Pulmonary artery endothelial cell (primary cell): Measurements from ENCODE around the gene IMPG2. TPM values are rescaled to one million over a fixed set of nuclear protein-coding genes. Genes with fewer than 3 reads are reported as not detected.

ENCODE experiments used
- DNase-seq: peaks from one replicate; pipeline ENCODE4 v3.0.0-alpha.2; 2011; ENCODE audit warnings: low read depth, low spot score
- total RNA-seq: library from RNA; depleted of rRNA; stranded (reverse); fragments of >200 nt; gene quantifications from 2 replicates; pipeline ENCODE4 v1.2.3, GENCODE V29; 2014

Gene IMPG2
- total RNA-seq, 1 donor from 2014 or later, result 0.33 TPM

DNA sequence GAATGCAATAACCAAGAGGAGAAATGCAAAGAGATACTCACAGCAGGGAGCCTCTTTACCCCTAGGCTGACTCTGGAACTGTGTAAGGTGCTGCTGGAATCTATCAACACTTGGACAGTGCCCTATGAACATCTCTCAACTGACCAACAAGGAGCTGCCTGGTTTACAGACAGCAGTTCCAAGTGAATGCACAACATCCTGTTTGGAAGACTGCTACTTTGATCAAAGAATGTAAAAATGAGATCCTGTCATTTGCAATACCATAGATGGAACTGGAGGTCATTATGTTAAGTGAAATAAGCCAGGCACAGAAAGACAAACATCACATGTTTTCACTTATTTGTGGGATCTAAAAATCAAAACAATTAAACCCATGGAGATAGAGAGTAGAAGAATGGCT is 136.3 kb downstream of the IMPG2 start:
- DNase-seq, result no peak

DNA sequence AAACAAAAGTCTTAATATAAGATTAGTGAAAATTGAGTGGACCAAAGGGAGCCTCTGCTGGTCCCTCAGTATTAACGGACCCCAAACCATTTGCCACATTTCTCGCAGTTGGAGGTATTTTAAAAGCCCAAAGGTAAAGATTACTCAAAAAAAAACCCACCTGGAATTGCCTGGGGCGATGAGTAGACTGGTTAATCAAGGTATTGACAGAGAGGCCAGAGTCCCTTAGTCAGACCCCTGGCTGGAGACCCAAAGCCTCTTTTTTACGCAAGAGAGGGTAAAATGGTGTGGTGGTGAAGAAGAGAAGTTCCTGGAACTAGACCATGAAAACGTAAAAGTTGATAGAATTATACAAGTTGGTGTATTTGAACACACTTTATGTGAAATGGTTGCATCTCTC is 137.2 kb downstream of the IMPG2 start:
- DNase-seq, result no peak

- DNase-seq, result no peak
Measured at GRCh38 chr3:101182734-101183133, 137.6 kb downstream of the IMPG2 start.

DNA sequence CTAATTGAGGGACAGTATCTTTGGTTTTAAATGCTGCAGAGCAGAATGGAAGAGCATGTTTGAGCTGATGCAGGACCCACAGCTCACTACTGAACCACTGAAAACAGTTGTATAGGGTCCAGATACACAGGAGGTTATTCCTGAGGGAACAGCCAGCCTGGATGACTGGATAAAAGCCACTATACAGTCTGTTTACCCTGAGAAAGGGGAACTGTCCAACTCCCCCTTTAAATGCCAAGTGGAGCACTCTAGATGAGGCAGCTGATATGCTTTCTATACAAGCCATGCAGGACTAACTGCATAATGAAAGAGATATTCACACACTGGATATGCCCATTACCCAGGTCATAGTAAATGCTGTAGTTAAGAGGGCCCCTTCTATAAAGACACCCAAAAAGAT is 138.6 kb downstream of the IMPG2 start:
- no peak for DNase-seq

- DNase-seq, result no peak
Measured at GRCh38 chr3:101179637-101180036, 140.7 kb downstream of the IMPG2 start.

DNA sequence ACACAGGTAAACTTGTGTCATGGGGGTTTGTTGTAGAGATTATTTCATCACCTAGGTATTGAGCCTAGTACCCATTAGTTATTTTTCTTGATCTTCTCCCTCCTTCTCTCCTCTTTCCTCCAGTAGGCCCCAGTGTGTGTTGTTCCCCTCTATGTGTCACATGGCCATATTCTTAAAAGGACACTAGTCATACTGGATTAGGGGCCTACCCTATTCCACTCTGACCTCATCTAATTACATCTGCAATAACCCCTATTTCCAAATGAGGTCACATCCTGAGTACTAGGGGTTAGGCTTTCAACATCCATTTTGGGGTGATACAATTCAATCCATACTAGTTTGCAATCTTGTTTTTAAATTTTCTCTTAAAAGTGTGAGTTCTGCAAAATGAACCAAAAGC is 142.8 kb downstream of the IMPG2 start:
- no peak for DNase-seq

Other genes with a start within 250 kb of the IMPG2 start
- gene SENP7, start 192.6 kb upstream of the IMPG2 start, total RNA-seq, result 8.0 and 16.6 TPM in 2 replicates
- gene TRMT10C, start 241.3 kb upstream of the IMPG2 start, total RNA-seq, result 38.8 and 39.9 TPM in 2 replicates